Hematopoietic multipotent progenitor cell treated with erythropoietin and hydrocortisone succinate and interleukin-3 and kit ligand, for 17 days (in vitro differentiated cells): ENCODE data around the gene NFKBIE.

Experiments used
- DNase-seq: peaks from one replicate; pipeline ENCODE4 v3.0.0-alpha.2; 2015; ENCODE audit warnings: low spot score

Gene NFKBIE

GRCh38 chr6:44257753-44258324 lies 7.5 kb downstream of the NFKBIE start:
- DNase-seq = peak; percentile 7

GRCh38 chr6:44257025-44257752 lies 8.2 kb downstream of the NFKBIE start, which contains the start of gene SLC35B2:
Gene SLC35B2, minus strand, starts transcription at chr6:44257528. Its CDS starts 118 bp downstream, at chr6:44257410.
- peak; percentile 82 for DNase-seq

- DNase-seq = no peak
These were observed 8.7 kb downstream of the NFKBIE start for GRCh38 chr6:44256775-44257024.

DNA sequence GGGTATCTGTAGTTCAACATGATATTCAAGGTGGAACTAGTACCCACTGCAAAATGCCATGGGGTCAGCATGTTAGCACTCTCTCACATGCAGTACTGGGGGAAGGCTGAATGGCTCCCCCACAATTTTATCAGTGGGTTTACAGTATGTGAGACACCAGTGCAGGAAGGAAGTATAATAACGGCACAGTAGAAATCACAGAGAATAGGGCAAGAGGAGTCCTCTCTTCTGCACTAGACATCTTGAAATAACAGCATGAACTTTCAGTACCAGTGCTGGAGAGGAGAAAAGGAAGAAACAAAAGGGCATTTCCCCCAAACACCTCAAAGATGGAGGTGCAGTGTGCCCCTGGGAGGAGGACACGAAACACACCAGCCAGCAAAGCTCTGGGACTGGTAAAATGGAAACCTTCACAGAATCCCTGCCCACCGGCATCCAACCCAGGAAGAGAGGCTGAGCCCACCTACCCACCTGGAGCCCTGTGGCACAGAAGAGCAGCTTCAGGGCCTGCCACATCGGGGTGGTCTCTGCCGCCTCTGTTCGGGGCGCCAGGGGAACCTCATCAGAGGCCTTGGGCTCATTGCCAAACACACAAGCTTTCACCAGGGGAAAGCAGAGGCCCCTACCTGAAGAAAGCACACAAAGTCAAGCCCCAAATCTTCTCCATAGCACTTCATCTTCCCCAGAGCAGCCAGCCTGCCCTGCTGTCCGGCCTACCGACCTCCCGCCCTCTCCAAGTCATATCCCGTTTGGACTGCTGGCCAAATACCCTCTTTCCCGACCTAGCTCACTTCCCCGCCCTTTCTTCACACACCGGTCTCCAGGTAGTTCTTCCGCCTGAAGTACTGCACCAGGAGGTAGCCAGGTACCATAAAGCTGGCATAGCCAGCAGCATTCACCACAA lies 9.2 kb downstream of the NFKBIE start:
- DNase-seq = no peak

GRCh38 chr6:44255105-44255808 lies 10.1 kb downstream of the NFKBIE start:
- no peak for DNase-seq

DNA sequence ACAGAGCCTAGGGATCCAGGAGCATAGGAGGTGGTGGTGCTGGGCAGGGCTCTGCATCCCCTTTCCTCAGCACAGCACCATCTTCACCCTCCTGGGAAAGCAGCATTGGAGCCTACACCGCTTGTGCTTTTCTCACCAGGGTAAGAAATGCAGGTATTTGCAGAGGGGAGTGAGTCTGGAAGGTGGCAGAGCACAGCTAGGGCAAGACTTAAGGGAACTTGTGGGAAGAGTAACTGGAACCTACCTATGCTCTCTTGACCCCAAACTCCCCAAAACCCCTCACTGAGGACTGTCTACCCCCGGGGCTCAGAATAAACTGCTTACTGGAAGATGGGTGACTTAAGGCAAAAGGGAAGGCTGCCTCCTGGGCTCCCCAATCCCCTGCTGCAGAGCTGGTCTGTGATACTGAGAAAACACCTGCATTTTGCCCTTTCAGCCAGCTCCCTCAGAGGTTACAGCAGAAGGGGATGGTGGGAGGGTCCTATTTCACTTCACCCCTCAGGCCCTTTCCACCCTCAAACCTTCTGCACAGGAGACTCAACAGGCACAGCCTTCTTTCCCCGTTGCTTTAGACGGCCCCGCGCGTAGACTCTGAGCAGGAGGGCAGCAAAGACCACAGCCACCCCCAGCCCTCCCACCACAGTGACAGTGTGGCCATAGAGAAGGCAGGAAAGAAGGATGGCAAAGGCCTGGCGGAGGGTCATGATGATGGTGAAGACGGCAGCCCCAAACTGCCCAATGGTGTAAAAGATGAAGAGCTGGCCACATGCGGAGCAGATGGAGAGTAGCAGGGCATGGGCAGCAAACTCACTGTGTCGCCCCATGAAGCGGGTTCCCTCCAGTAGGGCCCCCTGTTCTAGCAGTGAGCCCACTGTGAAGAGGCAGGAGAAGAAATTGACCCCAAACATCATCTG lies 10.9 kb downstream of the NFKBIE start:
- no peak for DNase-seq

DNA sequence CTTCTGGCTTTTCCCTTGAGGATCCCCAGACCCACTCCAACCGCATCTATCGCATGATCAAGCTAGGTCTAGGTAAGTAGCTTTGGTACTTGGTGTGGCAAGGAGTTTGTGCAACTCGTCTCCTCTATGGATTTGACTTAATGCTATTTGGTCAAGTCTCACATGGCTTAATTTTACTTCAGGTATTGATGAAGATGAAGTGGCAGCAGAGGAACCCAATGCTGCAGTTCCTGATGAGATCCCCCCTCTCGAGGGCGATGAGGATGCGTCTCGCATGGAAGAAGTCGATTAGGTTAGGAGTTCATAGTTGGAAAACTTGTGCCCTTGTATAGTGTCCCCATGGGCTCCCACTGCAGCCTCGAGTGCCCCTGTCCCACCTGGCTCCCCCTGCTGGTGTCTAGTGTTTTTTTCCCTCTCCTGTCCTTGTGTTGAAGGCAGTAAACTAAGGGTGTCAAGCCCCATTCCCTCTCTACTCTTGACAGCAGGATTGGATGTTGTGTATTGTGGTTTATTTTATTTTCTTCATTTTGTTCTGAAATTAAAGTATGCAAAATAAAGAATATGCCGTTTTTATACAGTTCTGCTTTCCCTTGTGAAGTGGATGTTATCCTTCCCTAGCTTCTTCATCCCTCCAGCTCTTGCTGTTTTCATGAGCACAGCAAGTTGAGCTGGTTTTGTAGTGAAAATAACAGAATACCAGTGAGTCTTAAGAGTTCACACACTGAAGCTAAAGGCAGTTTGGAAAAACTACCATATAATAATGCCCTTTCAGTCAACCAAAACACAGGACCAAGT lies 11.8 kb downstream of the NFKBIE start:
- DNase-seq = peak; percentile 82

DNA sequence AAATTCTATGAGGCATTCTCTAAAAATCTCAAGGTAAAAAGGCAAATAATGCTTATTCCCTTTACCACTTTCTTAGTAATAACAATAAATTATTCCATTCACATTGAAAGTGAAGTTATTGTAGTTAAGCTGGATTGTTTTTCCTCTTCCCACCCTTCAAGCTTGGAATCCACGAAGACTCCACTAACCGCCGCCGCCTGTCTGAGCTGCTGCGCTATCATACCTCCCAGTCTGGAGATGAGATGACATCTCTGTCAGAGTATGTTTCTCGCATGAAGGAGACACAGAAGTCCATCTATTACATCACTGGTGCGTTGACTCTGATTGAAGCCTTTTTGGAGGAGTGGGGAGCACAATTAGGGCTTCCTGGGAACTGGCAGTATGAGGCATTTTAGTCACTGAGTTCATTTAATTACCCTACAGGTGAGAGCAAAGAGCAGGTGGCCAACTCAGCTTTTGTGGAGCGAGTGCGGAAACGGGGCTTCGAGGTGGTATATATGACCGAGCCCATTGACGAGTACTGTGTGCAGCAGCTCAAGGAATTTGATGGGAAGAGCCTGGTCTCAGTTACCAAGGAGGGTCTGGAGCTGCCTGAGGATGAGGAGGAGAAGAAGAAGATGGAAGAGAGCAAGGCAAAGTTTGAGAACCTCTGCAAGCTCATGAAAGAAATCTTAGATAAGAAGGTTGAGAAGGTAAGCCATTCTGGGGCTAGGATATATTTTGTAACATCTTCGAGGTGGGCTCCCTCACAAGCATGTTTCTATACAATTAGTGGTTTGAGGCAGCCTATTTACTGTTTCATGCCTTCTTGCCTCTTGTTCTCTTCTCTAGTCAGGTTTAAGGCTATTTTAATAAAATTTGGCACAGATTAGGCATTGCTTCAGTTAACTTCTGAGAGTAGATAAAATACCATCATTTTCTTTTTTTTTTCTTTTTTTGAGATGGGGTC lies 13.5 kb downstream of the NFKBIE start:
- DNase-seq = no peak

DNA sequence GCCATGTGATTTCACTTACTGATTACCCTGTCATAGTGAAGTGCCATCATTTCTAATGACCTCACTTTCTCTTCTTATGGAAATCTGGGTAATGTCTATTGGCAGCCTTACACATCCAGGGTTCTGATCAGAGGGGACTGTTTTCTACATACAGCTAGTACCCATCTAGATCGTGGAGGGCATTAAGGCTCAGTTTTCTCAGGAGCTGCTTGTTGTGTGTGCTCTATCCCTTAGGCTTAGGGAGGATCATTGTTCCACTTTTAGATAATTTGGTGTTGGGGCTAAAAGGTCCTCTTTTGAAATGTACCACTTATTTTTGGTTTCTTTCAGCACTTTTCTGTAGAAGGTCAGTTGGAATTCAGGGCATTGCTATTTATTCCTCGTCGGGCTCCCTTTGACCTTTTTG lies 14.6 kb downstream of the NFKBIE start:
- DNase-seq = no peak

- DNase-seq = peak; percentile 40
These were observed 15.2 kb downstream of the NFKBIE start for GRCh38 chr6:44250067-44250717.

GRCh38 chr6:44249082-44249748 lies 16.1 kb downstream of the NFKBIE start:
- no peak for DNase-seq

DNA sequence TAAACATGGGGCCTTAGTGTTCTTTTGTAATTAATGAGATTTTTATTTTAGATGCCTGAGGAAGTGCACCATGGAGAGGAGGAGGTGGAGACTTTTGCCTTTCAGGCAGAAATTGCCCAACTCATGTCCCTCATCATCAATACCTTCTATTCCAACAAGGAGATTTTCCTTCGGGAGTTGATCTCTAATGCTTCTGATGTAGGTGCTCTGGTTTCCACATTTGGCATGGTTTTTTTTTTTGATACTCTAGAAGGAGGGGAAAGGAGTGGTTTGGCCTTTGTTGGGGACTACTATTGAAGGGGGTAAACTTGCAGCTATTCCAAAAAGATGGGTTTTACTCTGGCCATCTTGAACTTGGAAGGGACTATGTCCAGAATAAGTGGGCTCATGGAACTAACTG lies 16.8 kb downstream of the NFKBIE start:
- DNase-seq = peak; percentile 39

DNA sequence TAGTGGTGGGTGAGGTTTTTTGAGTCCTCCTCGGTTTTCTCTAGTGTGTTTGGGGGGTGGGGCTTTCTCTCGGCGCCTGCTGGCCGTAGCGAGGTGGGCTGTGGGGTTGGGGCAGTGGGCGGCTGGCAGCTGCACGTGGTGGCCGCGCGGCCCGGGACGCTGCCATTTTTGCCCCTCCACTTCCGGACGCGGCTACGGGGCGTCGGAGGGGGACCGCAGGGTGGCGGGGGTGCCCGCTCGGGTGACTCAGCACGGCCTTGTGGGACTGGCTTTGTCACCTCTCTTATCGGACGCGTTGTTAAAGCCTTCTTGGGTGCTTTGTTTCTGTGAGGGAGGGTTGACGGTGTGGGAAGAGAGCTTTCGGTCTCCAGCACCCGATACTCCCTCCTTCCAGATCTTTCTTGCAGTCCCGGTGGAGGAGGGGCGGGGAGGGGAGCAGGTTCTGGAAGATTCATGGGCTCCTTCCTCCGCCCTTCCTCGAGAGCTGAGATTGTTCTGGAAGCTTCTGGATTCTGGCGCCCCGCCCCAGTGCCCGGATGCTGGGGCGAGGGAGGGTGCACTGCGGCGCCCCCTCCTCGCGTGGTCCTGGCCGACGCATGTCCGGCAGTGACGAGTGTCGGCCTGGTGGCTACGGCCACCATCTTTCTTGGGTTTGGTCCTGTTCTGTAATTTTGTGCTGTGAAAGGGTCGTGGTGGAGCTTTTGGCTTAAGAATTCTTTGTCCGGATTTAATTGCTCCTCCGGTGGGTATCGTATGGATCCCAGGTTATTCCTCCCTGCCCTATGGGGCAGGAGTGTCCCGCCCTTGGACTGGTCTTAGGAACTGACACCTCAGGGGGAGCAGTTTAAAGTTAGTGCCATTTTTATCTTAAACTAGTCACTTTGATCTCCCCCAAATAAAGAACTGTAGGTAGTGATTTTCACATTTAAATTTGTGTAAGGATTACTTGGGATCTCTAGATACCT lies 17.7 kb downstream of the NFKBIE start:
- peak; percentile 88 for DNase-seq

- peak; percentile 97 for DNase-seq
These were observed 18.6 kb downstream of the NFKBIE start, which contains the start of gene HSP90AB1 for GRCh38 chr6:44246663-44247337. Gene HSP90AB1, plus strand, starts transcription at chr6:44247101. Its CDS starts 1,529 bp downstream, at chr6:44248630.

- DNase-seq = peak; percentile 89
These were observed 19.3 kb downstream of the NFKBIE start for GRCh38 chr6:44245912-44246662.
